WTC11 (cell line): ENCODE measurements around the gene ZBTB16. TPM values are rescaled to one million over a fixed set of nuclear protein-coding genes. Genes with fewer than 3 reads are reported as not detected.

Experiments used
- ATAC-seq: fragments of 200-7000 bp; cut with Tn5 transposase; 2 replicates; pipeline ENCODE4 v1.10.0; 2021; ENCODE audit warnings: mild to moderate bottlenecking, moderate library complexity
- CTCF ChIA-PET: fragments of 300-600 bp; sonication (Branson Sonifier 250); formaldehyde crosslinking; loops from one replicate; lab custom pipeline; 2021; ENCODE audit warnings: antibody characterized with exemption; lab: Charles Lee
- POLR2A ChIA-PET: fragments of 350-600 bp; sonication (Branson Sonifier 250); formaldehyde crosslinking; loops from one replicate; lab custom pipeline; 2021; ENCODE audit warnings: antibody characterized with exemption; lab: Charles Lee
- DNase-seq: peaks from one replicate; pipeline ENCODE4 v3.0.0; 2021; ENCODE audit warnings: low spot score
- H3K27ac Mint-ChIP-seq: 2 replicates; pipeline ENCODE4 v1.8.0; 2021; ENCODE audit warnings: mixed read lengths
- H3K27me3 Mint-ChIP-seq: 2 replicates; pipeline ENCODE4 v1.8.0; 2021; ENCODE audit warnings: low read depth, mild to moderate bottlenecking, moderate library complexity, mixed read lengths
- H3K36me3 Mint-ChIP-seq: 2 replicates; pipeline ENCODE4 v1.8.0; 2021; ENCODE audit warnings: mixed read lengths
- H3K4me1 Mint-ChIP-seq: 2 replicates; pipeline ENCODE4 v1.8.0; 2022; ENCODE audit warnings: mixed read lengths
- H3K4me3 Mint-ChIP-seq: 2 replicates; pipeline ENCODE4 v1.8.0; 2021; ENCODE audit warnings: mild to moderate bottlenecking, moderate library complexity, mixed read lengths
- H3K9me3 Mint-ChIP-seq: 2 replicates; pipeline ENCODE4 v1.8.0; 2021; ENCODE audit warnings: mixed read lengths
- AFF4 ChIP-seq: sonication (generic); formaldehyde crosslinking; IDR thresholded peaks from 2 replicates; pipeline ENCODE4 v1.8.1; 2023; ENCODE audit warnings: mild to moderate bottlenecking, missing genetic modification reagents, borderline replicate concordance
- ATF1 ChIP-seq: sonication (generic); formaldehyde crosslinking; IDR thresholded peaks from 2 replicates; pipeline ENCODE4 v1.8.1; 2023; ENCODE audit warnings: mild to moderate bottlenecking, moderate library complexity, missing genetic modification reagents
- ESRRA ChIP-seq: sonication (generic); formaldehyde crosslinking; IDR thresholded peaks from 2 replicates; pipeline ENCODE4 v1.8.1; 2022; ENCODE audit warnings: mild to moderate bottlenecking, missing genetic modification reagents, borderline replicate concordance
- ETV6 ChIP-seq: sonication (generic); formaldehyde crosslinking; IDR thresholded peaks from 2 replicates; pipeline ENCODE4 v1.8.1; 2022; ENCODE audit warnings: mild to moderate bottlenecking, missing genetic modification reagents
- FOXK1 ChIP-seq: sonication (generic); formaldehyde crosslinking; IDR thresholded peaks from 2 replicates; pipeline ENCODE4 v1.8.0; 2022; ENCODE audit warnings: mild to moderate bottlenecking, moderate library complexity, missing genetic modification reagents
- GRHL2 ChIP-seq: fragments of 250-450 bp; sonication (Bioruptor Pico); IDR thresholded peaks from 2 replicates; pipeline ENCODE4 v1.8.0; 2022; ENCODE audit warnings: mild to moderate bottlenecking, moderate library complexity; ENCODE audit not compliant: insufficient replicate concordance, severe bottlenecking
- HMGXB4 ChIP-seq: sonication (generic); formaldehyde crosslinking; IDR thresholded peaks from 2 replicates; pipeline ENCODE4 v1.8.1; 2023; ENCODE audit warnings: mild to moderate bottlenecking, moderate library complexity, missing genetic modification reagents
- IRF2 ChIP-seq: sonication (generic); formaldehyde crosslinking; IDR thresholded peaks from 2 replicates; pipeline ENCODE4 v1.8.0; 2022; ENCODE audit warnings: low read depth, missing genetic modification reagents, borderline replicate concordance
- KAT7 ChIP-seq: sonication (generic); formaldehyde crosslinking; IDR thresholded peaks from 2 replicates; pipeline ENCODE4 v1.8.1; 2023; ENCODE audit warnings: missing genetic modification reagents, mild to moderate bottlenecking, borderline replicate concordance
- MLX ChIP-seq: sonication (generic); formaldehyde crosslinking; IDR thresholded peaks from 2 replicates; pipeline ENCODE4 v1.8.1; 2023; ENCODE audit warnings: mild to moderate bottlenecking, missing genetic modification reagents, moderate library complexity
- MYBL2 ChIP-seq: sonication (generic); formaldehyde crosslinking; IDR thresholded peaks from 2 replicates; pipeline ENCODE4 v1.8.1; 2023; ENCODE audit warnings: mild to moderate bottlenecking, moderate library complexity, missing genetic modification reagents
- NFYB ChIP-seq: sonication (generic); formaldehyde crosslinking; conservative IDR thresholded peaks from 2 replicates; pipeline ENCODE4 v1.8.0; 2022; ENCODE audit warnings: low read depth, missing genetic modification reagents
- NR3C1 ChIP-seq: sonication (generic); formaldehyde crosslinking; conservative IDR thresholded peaks from 2 replicates; pipeline ENCODE4 v1.8.1; 2023; ENCODE audit warnings: low read depth, mild to moderate bottlenecking, missing genetic modification reagents
- SMAD3 ChIP-seq: sonication (generic); formaldehyde crosslinking; IDR thresholded peaks from 2 replicates; pipeline ENCODE4 v1.8.0; 2022; ENCODE audit warnings: missing genetic modification reagents, mild to moderate bottlenecking, borderline replicate concordance
- ZBTB21 ChIP-seq: sonication (generic); formaldehyde crosslinking; IDR thresholded peaks from 2 replicates; pipeline ENCODE4 v1.8.1; 2023; ENCODE audit warnings: mild to moderate bottlenecking, missing genetic modification reagents, borderline replicate concordance
- ZNF121 ChIP-seq: sonication (generic); formaldehyde crosslinking; IDR thresholded peaks from 2 replicates; pipeline ENCODE4 v1.8.0; 2023; ENCODE audit warnings: missing genetic modification reagents
- ZNF416 ChIP-seq: fragments of 250-450 bp; sonication (Bioruptor Pico); IDR thresholded peaks from 2 replicates; pipeline ENCODE4 v1.9.0; 2021; ENCODE audit warnings: mild to moderate bottlenecking, inconsistent platforms
- ZNF532 ChIP-seq: fragments of 250-450 bp; sonication (Bioruptor Pico); IDR thresholded peaks from 2 replicates; pipeline ENCODE4 v1.9.0; 2021; ENCODE audit warnings: mild to moderate bottlenecking, borderline replicate concordance
- total RNA-seq: library from RNA; stranded (reverse); gene quantifications from 3 replicates; pipeline ENCODE4 v1.2.3, GENCODE V29; 2021

ZBTB16 gene
- total RNA-seq, 1 experiment from 2014 or later, result 0.57 TPM

- TF ChIP-seq ZNF121, result no peak
- TF ChIP-seq KAT7 (CRISPR knock-in tag), result no peak
- TF ChIP-seq ESRRA (CRISPR knock-in tag), result no peak
- TF ChIP-seq ZNF416 (CRISPR knock-in tag), result no peak
- ATAC-seq (no peak), DNase-seq (no peak)
- Mint-ChIP-seq H3K27me3 (no peaks in the 10 kb centered on the region; the same call in 1 of the 2 replicates), H3K27ac (no peak overlapping the region), H3K36me3 (no peaks in the 10 kb centered on the region), H3K4me1 (peaks cover 2% of the 10 kb centered on the region), H3K9me3 (no peaks in the 10 kb centered on the region), H3K4me3 (no peak overlapping the region)
- ChIA-PET POLR2A (no interaction called here), CTCF (no interaction called here)
These were observed 94.9 kb downstream of the ZBTB16 start for GRCh38 chr11:114154271-114155047.

GRCh38 chr11:114155116-114155515, 95.6 kb downstream of the ZBTB16 start:
- CTCF ChIA-PET, result no interaction called here

GRCh38 chr11:114156131-114156581, 96.6 kb downstream of the ZBTB16 start:
- Mint-ChIP-seq H3K36me3 (no peaks in the 10 kb centered on the region), H3K27me3 (no peaks in the 10 kb centered on the region; the same call in 1 of the 2 replicates), H3K4me3 (no peak overlapping the region), H3K27ac (no peak overlapping the region), H3K4me1 (peaks cover 18% of the 10 kb centered on the region), H3K9me3 (no peaks in the 10 kb centered on the region)
- ATAC-seq, result no peak
- POLR2A ChIA-PET, result no interaction called here
- DNase-seq, result no peak
- CTCF ChIA-PET, result no interaction called here
- TF ChIP-seq ETV6 (CRISPR knock-in tag), result no peak
- no peak for TF ChIP-seq GRHL2 (CRISPR knock-in tag)
- no peak for TF ChIP-seq NFYB (CRISPR knock-in tag)
- no peak for TF ChIP-seq HMGXB4
- TF ChIP-seq ZBTB21, result no peak
- no peak for TF ChIP-seq NR3C1 (CRISPR knock-in tag)
- no peak for TF ChIP-seq ZNF532

More at GRCh38 chr11:114155116-114155515, 95.6 kb downstream of the ZBTB16 start:
- no peak overlapping the region for H3K27ac Mint-ChIP-seq
- H3K27me3 Mint-ChIP-seq, result no peaks in the 10 kb centered on the region; the same call in 1 of the 2 replicates
- no peak overlapping the region for H3K4me3 Mint-ChIP-seq
- ATAC-seq (no peak), DNase-seq (no peak)
- peaks cover 8% of the 10 kb centered on the region for H3K4me1 Mint-ChIP-seq
- H3K9me3 Mint-ChIP-seq, result no peaks in the 10 kb centered on the region
- POLR2A ChIA-PET, result no interaction called here
- TF ChIP-seq SMAD3 (CRISPR knock-in tag) (no peak), IRF2 (no peak), ZNF416 (CRISPR knock-in tag) (no peak), NFYB (CRISPR knock-in tag) (no peak), FOXK1 (CRISPR knock-in tag) (no peak), ZNF121 (no peak), AFF4 (CRISPR knock-in tag) (no peak), MYBL2 (CRISPR knock-in tag) (no peak), MLX (CRISPR knock-in tag) (no peak), ATF1 (no peak)
- TF ChIP-seq, all 79 proteins: peak for 0
- no peaks in the 10 kb centered on the region for H3K36me3 Mint-ChIP-seq
